BJ (cell line): ENCODE data around the gene OSGIN1. TPM values are rescaled to one million over a fixed set of nuclear protein-coding genes. Genes with fewer than 3 reads are reported as not detected.

ENCODE experiments used
- CTCF ChIA-PET: fragments of 350-600 bp; formaldehyde crosslinking; extraction: SDS; loops from one replicate; lab custom pipeline; 2021; ENCODE audit warnings: antibody characterized with exemption, inconsistent platforms; lab: Yijun Ruan, JAX
- POLR2A ChIA-PET: fragments of 300-600 bp; sonication (Branson Sonifier 250); formaldehyde crosslinking; extraction: SDS; loops from one replicate; lab custom pipeline; 2021; ENCODE audit warnings: antibody characterized with exemption; lab: Charles Lee
- DNase-seq: peaks from one replicate; pipeline ENCODE4 v3.0.0-alpha.2; 2011; ENCODE audit warnings: low read depth
- H3K27me3 ChIP-seq: 2 replicates; pipeline ENCODE4 v1.6.0; 2011; ENCODE audit warnings: low read length; ENCODE audit not compliant: control insufficient read depth, insufficient read depth
- H3K36me3 ChIP-seq: 2 replicates; pipeline ENCODE4 v1.5.1; 2011; ENCODE audit warnings: low read length; ENCODE audit not compliant: control insufficient read depth, insufficient read depth
- H3K4me3 ChIP-seq: 2 replicates; pipeline ENCODE4 v1.5.1; 2011; ENCODE audit warnings: low read depth, mild to moderate bottlenecking, control low read depth, low read length
- polyA plus RNA-seq: library from polyadenylated mRNA; depleted of rRNA; stranded (reverse); fragments of >200 nt; gene quantifications from 2 replicates; pipeline ENCODE4 v1.2.3, GENCODE V29; 2011
- TF ChIP-seq, protein P1 (sequence below): IDR thresholded peaks from 2 replicates; pipeline ENCODE4 v1.5.1; 2011; ENCODE audit warnings: low read depth, mild to moderate bottlenecking, control low read depth, inconsistent platforms, low read length, moderate library complexity; ENCODE audit not compliant: insufficient read depth

The OSGIN1 gene
- polyA plus RNA-seq, 1 experiment = 5.1 TPM

GRCh38 chr16:84007965-84008364 is 54.9 kb downstream of the OSGIN1 start:
- ChIA-PET CTCF (no interaction called here), POLR2A (no interaction called here)
- Histone ChIP-seq H3K36me3 (no peaks in the 10 kb centered on the region), H3K4me3 (no peak overlapping the region), H3K27me3 (peaks cover 10% of the 10 kb centered on the region)
- TF ChIP-seq, protein P1, sequence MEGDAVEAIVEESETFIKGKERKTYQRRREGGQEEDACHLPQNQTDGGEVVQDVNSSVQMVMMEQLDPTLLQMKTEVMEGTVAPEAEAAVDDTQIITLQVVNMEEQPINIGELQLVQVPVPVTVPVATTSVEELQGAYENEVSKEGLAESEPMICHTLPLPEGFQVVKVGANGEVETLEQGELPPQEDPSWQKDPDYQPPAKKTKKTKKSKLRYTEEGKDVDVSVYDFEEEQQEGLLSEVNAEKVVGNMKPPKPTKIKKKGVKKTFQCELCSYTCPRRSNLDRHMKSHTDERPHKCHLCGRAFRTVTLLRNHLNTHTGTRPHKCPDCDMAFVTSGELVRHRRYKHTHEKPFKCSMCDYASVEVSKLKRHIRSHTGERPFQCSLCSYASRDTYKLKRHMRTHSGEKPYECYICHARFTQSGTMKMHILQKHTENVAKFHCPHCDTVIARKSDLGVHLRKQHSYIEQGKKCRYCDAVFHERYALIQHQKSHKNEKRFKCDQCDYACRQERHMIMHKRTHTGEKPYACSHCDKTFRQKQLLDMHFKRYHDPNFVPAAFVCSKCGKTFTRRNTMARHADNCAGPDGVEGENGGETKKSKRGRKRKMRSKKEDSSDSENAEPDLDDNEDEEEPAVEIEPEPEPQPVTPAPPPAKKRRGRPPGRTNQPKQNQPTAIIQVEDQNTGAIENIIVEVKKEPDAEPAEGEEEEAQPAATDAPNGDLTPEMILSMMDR = no peak
- DNase-seq = no peak

DNA sequence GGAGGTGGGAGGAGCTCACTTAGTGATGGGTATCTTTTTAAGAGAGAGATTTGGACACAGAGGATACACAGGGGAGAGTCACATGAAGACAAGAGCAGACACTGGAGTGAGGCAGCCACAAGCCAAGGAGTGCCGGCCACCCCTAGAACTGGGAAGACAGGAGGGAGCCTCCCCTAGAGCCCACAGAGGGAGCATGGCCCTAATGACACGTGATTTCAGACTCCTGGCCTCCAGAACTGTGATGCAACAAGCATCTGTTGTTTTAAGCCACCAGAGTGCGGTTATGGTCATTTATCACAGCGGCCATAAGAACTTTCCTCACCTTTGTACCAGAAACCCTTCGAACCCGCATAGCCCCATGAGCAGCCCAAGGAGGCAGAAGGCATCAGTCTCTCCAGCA is 56.2 kb downstream of the OSGIN1 start:
- ChIA-PET POLR2A (no interaction called here), CTCF (no interaction called here)
- no peak for DNase-seq
- Histone ChIP-seq H3K4me3 (no peak overlapping the region), H3K27me3 (peaks cover 3% of the 10 kb centered on the region; the same call in 1 of the 2 replicates), H3K36me3 (no peaks in the 10 kb centered on the region)
- TF ChIP-seq, protein P1 = no peak

GRCh38 chr16:84013787-84014569 is 60.9 kb downstream of the OSGIN1 start:
- ChIA-PET POLR2A (no interaction called here), CTCF (interaction anchor here (0.7 to 1.9 kb wide), 2 partner anchors 49 to 56 kb away, joined by 4 read pairs; no protein-coding TSS in a partner anchor)
- H3K4me3 ChIP-seq = no peak overlapping the region
- H3K27me3 ChIP-seq = no peaks in the 10 kb centered on the region; the same call in none of the 2 replicates
- no peaks in the 10 kb centered on the region for H3K36me3 ChIP-seq
- TF ChIP-seq, protein P1 = no peak
- no peak for DNase-seq

GRCh38 chr16:84014570-84015327 is 61.7 kb downstream of the OSGIN1 start:
- Histone ChIP-seq H3K4me3 (no peak overlapping the region), H3K36me3 (no peaks in the 10 kb centered on the region), H3K27me3 (no peaks in the 10 kb centered on the region; the same call in none of the 2 replicates)
- TF ChIP-seq, protein P1 = no peak
- no peak for DNase-seq
- CTCF ChIA-PET = interaction anchor here (0.7 to 1.9 kb wide), 2 partner anchors 48 to 56 kb away, joined by 4 read pairs; no protein-coding TSS in a partner anchor
- POLR2A ChIA-PET = no interaction called here

DNA sequence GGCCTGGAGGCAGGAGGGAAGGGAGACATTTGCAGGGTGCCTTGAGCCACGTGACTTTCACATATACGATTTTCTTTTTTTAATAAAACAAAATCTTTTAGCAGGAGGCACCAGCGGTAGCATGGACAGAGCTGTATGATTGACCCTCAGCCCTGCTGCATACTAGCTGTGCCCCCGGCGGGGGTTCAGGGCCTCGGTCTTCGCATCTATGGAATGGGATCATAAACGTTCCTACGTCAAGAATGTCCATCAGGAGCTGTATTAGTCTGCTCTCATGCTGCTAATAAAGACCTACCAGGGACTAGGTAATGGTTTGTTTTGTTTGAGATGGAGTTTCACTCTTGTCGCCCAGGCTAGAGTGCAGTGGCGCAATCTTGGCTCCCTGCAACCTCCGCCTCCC is 62.4 kb downstream of the OSGIN1 start:
- ChIA-PET POLR2A (no interaction called here), CTCF (no interaction called here)
- H3K4me3 ChIP-seq = no peak overlapping the region
- H3K36me3 ChIP-seq = no peaks in the 10 kb centered on the region
- TF ChIP-seq, protein P1 = no peak
- no peaks in the 10 kb centered on the region; the same call in none of the 2 replicates for H3K27me3 ChIP-seq
- DNase-seq = no peak
